Right ventricle myocardium superior (tissue), 1 donor: Measurements from ENCODE around the gene ALDH7A1. TPM values are rescaled to one million over a fixed set of nuclear protein-coding genes. Genes with fewer than 3 reads are reported as not detected.
"Not testable (repeated sequence)": the region's sequence is repeated elsewhere in the genome, so short reads cannot be mapped to it uniquely, and the experiment has no call there.

Experiments used
- ATAC-seq: fragments of 200-7000 bp; cut with Tn5 transposase; one replicate; pipeline ENCODE4 v1.9.1; 2020; ENCODE audit warnings: mild to moderate bottlenecking; ENCODE audit not compliant: poor library complexity
- DNase-seq: peaks from one replicate; pipeline ENCODE4 v3.0.0-alpha.2; 2020
- intact Hi-C: fragments of 100-400 bp; cut with DNase I; formaldehyde crosslinking; loops from one replicate; pipeline ENCODE4 v1.11.2; 2022
- long read RNA-seq: library from polyadenylated mRNA; unstranded; transcript quantifications from one replicate; pipeline ENCODE4 v2.0.0, GENCODE V29; 2021
- total RNA-seq: library from RNA; stranded (reverse); fragmentation: NEBNext Ultra II Directional; extraction: Animal tissue kit (Norgen Biotek cat#: 25700); gene quantifications from one replicate; pipeline ENCODE4 v1.2.1, GENCODE V29; 2021
- donor health status: DM: no; HTN: yes; CAD: no; lungs with severe emphysema.

Gene ALDH7A1
- total RNA-seq: 41.6 TPM
- long read RNA-seq, full-length matches to known transcripts: 60 of 62 reads
- long read RNA-seq, partial matches to known transcripts: 0 of 62 reads
- long read RNA-seq, other reads (novel, unspliced or antisense): 2 of 62 reads

DNA sequence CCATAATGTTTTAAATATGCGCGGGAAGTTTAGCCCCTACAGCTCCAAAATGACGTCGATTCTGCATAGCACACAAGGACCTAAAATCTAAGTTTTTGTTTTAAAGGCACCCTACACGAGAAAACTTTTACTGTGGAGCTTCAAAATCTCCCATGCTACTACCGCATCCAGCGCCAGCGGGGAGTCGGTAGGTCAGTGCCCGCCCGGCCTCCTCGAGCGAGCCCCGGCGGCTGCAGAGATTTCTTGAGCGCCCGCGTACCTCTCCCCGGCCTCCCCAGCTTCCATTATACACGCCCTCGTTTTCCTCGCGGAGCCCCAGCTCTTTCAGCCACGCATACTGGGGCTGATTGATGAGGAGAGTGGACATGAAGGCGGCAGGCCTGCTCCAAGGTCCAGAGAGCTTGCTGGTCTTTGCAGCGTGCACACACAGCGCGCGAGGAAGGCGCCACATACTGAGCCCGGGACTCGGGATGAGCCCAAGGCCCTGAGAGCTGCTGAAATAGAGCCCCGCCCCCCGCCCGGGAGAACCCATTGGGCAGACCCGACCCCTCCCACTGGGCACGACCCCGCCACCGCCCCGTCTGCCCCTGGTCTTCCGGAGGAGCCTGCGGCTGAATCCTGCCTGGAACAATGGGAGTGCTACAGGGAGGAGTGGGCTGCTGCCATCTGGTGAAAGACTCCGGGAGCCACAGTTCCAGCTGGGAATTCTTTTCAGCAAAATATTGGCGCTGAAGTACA, at the start of gene ALDH7A1:
Gene ALDH7A1, minus strand, starts transcription at position 472 of the 738 bp plus-strand sequence. Its CDS starts 21 bp downstream, at position 451.
- intact Hi-C loops: loop anchor here (5.0 kb wide), 1 partner anchor 243 kb away; no protein-coding TSS in a partner anchor
- ATAC-seq: peak; percentile 94
- peak; percentile 92 for DNase-seq

DNA sequence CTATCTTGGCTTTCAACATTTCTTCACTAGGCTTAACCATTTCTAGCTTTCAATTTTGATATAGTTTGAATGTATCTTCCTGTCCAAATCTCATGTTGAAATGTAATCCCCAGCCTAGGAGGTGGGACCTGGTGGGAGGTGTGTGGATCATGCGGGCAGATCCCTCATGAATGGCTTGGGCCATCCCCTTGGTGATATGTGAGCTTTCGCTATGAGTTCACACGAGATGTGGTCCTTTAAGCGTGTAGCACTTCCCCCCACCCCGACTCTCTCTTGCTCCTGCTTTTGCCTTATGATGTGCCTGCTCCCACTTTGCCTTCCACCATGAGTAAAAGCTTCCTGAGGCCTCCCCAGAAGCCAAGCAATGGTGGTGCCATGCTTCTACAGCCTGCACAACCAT, 46.4 kb upstream of the ALDH7A1 start:
- intact Hi-C loops: no loop called here
- DNase-seq (no peak), ATAC-seq (no peak)

DNA sequence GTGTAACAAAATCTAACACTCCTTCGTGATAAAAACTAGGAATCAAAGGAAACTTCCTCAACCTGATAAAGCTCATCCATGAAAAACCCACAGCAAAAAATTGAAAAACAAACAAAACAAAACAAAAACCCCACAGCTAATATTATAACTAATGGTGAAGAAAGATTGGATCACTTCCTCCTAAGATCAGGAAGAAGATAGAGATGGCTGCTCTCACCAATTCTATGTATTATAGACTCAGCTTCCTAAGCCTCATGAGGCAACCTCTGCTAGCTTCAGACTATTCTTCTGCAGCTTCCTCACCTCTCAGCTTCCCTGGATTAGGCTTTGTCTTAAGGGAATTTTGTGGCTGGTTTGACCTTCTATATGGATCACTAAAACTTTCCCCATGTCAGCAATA, 45.8 kb upstream of the ALDH7A1 start:
- ATAC-seq (no peak), DNase-seq (no peak)
- intact Hi-C loops: no loop called here

DNA sequence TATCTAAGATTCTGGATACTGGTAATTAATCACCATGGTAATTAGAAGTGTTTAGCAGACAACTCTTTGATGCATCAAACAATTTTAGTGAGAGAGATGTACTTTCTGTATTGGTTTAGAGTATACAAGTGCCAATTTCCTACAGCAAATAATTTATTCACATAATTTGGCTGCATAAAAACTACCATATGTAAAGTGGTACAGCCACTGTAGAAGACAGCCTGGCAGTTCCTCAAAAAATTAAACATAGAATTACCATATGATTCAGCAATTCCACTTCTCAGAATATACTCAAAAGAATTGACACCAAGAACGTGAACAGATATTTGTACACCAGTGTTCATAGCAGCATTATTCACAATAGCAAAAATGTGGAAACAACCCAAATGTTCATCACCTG, 41.9 kb upstream of the ALDH7A1 start:
- DNase-seq (no peak), ATAC-seq (no peak)
- intact Hi-C loops: no loop called here

DNA sequence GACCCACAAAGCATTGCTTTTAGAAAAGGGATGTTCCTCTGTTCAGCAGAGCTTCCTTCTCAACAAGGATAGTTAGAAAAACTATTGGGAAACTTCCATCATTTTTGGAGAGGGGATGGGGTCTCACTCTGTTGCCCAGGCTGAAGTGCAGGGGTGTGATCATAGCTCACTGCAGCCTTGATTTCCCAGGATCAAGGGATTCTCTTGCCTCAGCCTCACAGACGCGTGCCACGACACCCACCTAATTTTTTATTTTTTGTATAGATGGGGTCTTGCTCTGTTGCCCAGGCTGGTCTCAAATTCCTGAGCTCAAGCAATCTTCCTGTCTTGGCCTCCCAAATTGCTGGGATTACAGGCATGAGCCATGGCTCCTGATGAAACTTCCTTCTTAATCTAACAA, 40.6 kb upstream of the ALDH7A1 start:
- ATAC-seq (no peak), DNase-seq (no peak)
- intact Hi-C loops: no loop called here

DNA sequence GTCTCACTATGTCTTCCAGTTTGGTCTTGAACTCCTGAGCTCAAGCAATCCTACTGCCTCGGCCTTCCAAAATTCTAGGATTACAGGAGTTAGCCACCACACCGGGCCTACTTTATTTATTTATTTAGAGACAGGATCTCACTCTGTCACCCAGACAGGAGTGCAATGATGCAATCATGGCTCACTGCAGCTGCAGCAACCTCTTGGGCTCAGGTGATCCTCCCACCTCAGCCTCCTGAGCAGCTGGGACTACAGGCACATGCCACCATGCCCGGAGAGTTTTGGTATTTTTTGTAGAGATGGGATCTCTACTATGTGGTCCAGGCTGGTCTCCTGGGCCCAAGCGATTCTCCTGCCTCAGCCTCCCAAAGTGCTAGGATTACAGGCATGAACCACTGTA, 38.5 kb upstream of the ALDH7A1 start:
- DNase-seq (no peak), ATAC-seq (no peak)
- intact Hi-C loops: no loop called here

DNA sequence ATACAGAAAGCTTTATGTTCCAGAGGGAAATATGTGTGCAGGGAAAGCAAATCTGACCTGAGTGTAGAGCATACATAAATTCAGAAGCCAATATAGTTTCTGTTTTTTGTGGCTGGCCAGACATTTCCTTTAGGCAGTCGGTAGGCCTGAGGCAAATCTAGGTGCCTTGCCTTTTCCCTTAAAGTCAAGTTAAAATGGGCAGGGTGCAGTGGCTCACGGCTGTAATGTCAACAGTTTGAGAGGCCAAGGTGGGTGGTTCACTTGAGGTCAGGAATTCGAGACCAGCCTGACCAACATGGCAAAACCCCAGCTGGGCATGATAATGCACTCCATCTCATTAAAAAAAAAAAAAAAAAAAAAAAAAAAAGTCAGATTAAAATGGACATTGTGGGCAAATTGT, 36.9 kb upstream of the ALDH7A1 start:
- intact Hi-C loops: no loop called here

DNA sequence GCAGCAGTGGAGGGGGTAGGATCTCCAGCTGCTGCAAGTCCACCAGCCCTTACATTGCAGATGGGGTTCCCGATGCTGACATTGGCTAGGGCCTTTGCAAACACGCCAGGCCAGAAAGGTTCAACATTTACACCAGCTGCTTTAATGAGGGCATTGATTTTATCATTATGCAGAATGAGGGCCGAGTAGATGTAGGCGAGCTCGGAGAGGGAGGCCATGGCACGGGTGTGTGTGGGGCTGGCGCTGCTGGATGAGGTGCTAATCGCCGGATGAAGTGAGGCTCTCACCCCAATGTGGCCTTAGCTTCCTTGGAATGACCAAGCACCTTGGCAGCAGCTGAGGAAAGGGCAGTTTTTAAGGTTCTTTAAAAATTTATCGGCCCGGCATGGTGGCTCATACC, 33.1 kb upstream of the ALDH7A1 start:
- DNase-seq: no peak
- no peak for ATAC-seq
- intact Hi-C loops: no loop called here

More for the DNA sequence above, 36.9 kb upstream of the ALDH7A1 start:
- no peak for DNase-seq
- ATAC-seq: no peak

DNA sequence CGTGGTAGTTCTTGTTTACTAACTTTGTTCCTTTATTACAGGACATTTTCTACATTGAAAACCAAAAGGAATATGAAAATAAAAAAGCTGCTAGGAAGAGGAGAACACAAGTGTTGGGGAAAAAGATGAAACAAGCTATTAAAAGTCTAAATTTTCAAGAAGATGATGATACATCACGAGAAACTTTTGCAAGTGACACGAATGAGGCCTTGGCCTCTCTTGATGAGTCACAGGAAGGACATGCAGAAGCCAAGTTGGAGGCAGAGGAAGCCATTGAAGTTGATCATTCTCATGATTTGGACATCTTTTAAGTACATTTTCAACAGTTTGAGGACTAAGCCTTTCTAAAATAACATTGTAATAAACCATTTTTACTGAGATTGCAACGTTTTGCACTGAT, 29.5 kb upstream of the ALDH7A1 start:
- DNase-seq: no peak
- intact Hi-C loops: no loop called here
- ATAC-seq: no peak

DNA sequence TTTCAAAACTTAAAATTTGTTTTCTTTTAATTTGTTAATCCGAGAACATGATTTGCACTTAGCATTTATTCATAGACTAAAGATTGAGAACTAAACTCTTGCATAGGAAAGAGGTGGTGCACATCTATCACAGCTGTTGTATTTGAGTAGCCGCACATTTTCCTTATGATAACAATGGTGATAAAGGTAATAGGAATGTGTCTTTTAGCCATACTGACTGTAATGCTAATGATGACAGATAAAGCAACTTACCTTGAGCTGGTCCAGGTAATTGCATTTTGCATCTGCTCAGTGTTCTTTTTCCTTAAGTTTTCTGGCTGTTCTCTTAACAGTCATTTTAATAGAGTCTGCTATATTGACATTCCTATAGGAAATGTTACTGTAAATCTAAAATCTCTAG, 24.8 kb upstream of the ALDH7A1 start:
- intact Hi-C loops: no loop called here
- ATAC-seq (no peak), DNase-seq (no peak)

DNA sequence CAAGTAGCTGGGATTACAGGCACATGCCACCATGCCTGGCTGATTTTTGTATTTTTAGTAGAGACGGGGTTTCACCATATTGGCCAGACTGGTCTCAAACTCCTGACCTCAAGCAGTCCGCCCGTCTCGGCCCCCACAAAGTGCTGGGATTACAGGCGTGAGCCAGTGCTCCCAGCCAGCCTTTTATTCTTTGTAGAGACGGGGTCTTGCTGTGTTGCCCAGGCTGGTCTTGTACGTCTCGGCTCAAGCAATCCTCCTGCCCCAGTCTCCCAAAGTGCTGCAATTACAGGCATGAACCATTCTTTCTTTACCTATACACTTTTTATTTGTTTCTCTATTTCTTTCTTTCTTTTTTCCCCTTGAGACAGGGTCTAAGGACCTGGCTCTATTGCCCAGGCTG, 22.6 kb upstream of the ALDH7A1 start:
- ATAC-seq, intact Hi-C loops, DNase-seq: not testable (repeated sequence)

DNA sequence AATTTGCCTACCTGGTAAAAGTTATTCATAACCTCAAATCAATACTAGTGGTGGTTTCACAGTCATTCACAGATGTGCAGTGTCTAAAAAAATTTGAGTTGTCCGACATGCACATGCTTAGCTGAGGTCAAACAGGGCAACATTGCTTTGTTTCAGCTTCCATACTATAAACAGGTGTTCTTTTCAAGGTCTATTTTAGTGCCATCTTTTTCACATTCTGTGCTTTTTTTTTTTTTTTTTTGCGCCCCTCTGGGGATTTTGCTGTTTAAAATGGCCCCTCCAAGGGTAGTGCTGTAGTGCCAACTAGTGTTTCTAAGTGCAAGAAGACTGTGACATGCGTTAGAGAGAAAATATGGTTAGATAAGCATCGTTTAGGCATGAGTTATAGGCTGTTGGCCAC, 20.3 kb upstream of the ALDH7A1 start:
- ATAC-seq: no peak
- intact Hi-C loops: no loop called here
- DNase-seq: no peak

DNA sequence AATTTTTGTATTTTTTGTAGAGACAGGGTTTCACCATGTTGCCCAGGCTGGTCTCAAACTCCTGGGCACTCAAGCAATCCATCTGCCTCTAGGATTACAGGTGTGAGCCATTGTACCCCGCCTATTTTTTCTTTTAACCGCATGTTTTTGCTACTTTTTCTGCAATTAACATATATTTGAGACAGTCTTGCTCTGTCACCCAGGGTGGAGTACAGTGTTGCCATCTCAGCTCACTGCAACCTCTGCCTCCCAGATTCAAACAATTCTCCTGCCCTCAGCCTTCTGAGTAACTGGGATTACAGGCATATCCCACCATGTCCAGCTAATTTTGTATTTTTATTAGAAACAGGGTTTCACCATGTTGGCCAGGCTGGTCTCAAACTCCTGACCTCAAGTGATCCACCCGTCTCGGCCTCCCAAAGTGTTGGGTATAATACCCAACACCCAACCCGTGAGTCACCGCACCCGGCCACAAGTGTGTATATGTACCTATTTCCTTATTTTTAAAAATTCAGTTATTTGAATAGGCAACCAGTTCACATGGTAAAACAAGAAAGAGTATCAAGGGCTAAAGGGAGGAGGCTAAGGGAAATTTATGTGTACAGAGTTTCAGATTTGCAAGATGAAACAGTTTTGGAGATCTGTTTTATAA, 19.0 kb upstream of the ALDH7A1 start:
- intact Hi-C loops: no loop called here
- ATAC-seq (no peak), DNase-seq (no peak)

DNA sequence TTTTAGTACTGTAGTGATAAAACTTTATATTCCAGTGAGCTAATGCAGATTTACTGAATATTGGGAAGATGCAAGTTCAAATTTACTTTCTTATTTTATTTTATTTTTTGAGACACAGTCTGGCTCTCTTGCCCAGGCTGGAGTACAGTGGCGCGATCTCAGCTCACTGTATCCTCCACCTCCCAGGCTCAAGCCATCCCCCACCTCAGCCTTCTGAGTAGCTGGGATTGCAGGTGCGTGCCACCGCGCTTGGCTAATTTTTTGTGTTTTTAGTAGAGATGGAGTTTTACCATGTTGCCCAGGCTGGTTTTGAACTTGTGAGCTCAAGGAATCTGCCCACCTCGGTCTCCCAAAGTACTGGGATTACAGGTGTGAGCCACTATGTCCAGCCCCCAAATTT, 15.6 kb upstream of the ALDH7A1 start:
- ATAC-seq (no peak), DNase-seq (no peak)
- intact Hi-C loops: no loop called here

DNA sequence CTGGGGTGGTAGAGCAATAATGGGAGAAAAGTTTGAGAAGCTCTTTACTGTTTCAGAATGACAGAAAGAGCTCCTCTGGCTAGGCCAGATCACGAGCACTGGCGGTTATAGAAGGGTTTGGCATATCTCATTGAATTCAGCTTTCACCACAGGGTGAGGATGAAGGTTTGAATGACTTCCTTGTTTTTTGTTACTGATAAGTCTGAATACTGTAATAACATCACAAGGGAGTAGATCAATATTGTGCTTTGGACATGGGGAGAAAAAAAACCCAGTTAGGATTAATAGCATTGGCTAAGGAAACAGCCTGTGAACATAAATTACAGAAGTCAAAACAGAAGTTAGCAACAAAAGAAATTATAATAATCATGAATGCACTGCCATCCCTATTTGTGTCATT, 15.1 kb upstream of the ALDH7A1 start:
- intact Hi-C loops: no loop called here
- DNase-seq (no peak), ATAC-seq (no peak)

DNA sequence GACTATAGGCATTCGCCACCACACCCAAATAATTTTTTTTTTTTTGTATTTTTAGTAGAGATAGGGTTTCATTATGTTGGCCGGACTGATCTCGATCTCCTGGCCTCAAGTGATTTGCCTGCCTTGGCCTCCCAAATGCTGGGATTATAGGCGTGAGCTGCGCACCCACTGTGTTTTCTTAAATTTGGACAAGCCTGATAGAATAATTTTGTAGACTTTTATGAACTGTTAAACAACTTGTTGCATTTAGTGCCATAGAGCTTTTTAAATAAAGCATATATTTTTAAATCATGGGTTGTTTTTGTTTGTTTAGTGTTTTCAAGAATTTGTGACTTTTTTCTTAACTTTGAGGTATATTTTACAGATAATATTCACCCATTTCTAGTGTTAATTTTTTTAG, 10.5 kb upstream of the ALDH7A1 start:
- ATAC-seq (no peak), DNase-seq (no peak)
- intact Hi-C loops: no loop called here

DNA sequence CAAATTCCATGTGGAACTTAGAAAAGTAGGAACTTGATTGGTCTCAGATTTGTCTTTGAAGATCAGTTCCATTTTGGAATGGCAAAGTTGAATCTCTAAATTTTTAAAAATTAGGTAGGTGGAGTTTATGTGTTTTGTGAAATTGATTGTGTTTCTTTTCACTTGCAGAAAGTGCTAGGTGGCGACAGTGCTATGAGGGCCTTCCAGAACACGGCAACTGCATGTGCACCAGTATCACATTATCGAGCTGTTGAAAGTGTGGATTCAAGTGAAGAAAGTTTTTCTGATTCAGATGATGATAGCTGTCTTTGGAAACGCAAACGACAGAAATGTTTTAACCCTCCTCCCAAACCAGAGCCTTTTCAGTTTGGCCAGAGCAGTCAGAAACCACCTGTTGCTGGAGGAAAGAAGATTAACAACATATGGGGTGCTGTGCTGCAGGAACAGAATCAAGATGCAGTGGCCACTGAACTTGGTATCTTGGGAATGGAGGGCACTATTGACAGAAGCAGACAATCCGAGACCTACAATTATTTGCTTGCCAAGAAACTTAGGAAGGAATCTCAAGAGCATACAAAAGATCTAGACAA, 8.5 kb upstream of the ALDH7A1 start:
- DNase-seq (no peak), ATAC-seq (no peak)
- intact Hi-C loops: no loop called here

DNA sequence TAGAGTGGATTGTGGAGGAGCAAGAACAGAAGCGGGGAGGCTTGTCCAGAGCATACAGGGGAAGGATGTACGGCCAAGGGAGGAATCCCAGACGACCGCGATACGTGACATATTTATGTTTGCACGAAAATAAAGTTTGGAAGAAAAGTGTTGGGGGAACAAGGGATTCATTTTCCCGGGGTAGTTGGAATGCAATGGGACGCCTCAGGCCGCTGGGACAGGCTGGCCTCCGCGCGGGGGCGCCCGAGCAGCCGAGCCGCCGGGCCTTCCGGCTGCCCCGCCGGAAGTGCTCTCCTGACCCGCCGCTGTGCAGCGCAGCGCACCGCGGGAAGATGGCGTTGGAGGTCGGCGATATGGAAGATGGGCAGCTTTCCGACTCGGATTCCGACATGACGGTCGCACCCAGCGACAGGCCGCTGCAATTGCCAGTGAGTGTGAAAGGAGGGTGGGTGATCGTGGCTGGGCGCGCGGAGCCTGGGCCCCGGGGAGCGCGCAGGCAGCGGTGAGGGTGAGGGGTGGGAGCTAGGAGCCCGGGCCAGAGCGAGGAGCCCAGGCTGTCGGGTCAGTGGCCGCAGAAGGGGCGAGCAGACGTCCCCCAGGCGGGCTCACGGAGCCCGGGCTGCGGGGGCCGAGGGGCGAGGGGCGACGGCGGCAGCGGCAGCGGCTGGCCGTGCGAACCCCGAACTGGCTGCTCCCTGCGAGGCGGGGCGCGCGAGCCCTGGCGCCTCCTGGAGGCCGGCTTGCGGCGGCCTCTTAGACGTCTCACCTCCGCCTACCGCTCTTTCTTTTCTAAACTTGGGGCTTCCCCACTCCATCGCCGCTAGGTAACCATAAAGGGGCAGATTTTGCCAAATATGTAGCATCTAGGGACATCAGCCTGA, 5.9 kb upstream of the ALDH7A1 start, which contains the start of gene PHAX:
Gene PHAX, plus strand, starts transcription at position 317 of the 881 bp plus-strand sequence. Its CDS starts 16 bp downstream, at position 333.
- DNase-seq (peak; percentile 88), ATAC-seq (peak; percentile 99)
- intact Hi-C loops: no loop called here
